HG03025 (cell line): ENCODE data around the gene BEAN1.
"Not testable (repeated sequence)": the region's sequence is repeated elsewhere in the genome, so short reads cannot be mapped to it uniquely, and the experiment has no call there.

Experiments
- ATAC-seq: cut with Tn5 transposase; IDR thresholded peaks from one replicate; pipeline ENCODE4 v1.9.1; 2021; ENCODE audit warnings: mild to moderate bottlenecking, moderate library complexity; ENCODE audit not compliant: unreplicated experiment, low FRiP score

The BEAN1 gene

DNA sequence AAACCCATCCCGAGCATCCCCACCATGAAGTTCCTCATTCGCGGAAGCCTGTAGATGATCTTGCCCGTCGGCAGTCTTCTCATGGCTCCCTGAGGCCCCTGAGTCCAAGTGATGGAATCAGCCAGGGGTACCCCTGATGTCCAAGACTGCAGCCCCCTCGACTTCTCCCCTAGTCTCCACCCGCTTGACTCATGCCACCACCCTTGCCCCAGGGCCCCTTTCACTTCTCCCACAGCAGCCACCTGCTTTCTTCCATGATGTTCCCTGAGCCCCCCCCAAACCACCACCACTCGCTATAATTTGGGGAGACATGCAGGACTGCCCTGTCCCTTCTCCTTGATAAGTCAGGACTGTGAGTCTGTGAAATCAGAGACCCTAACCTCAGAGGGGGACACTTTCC is 11.4 kb downstream of the BEAN1 start:
- ATAC-seq = no peak

DNA sequence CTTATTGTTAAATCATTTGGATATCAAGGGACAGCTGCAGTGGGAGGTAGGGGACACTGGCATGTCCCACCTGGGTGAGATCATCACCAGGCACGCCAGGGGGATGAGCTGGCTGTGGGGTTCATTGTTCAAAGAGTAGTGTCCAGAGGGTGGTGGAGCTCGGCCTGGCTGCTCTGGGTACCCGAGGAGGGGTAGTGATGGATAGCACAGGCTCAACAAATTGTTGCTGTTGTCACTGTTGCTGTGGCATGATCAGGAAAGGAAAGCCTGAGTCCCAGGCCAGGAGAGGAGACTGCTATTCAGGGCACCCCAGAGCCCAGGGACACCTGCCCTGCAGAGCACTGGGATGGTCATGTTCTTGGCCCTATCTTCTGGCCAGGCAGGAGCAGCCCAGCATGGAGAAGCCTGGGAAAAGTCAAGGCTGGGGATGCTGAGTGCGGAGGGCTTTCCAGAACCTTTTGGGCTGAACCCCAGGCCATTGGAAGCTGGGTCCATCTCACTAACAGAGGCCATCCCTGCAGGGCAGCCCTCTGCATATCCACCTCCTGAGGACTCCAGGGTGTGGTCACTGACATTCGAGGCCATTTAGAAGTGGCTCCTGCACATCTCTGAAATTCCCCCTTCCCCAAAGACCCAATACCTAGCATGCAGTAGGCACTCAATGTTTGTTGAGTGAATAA is 12.1 kb downstream of the BEAN1 start:
- ATAC-seq = no peak

DNA sequence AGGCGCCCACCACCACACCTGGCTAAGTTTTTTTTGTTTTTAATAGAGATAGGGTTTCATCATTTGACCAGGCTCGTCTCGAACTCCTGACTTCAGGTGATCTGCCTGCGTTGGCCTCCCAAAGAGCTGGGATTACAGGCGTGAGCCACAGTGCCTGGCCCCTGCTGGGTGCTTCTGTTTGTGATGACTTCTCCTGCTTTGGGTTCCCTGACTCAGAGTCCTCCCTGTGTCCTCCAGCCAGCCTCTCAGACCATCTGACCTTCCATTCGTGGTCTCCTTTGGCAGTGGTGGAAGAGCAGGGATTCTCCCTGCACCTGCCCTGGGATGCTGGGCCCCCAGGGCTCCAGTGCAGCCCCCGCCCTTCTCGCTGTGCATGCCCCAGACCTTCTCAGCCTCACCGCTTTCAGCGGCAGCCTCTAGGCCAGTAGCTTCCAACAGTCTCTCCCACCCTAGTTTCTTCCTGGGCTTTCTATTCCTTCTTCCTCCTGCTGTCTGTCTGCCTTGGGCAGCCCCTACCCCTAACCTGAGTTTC is 13.2 kb downstream of the BEAN1 start:
- no peak for ATAC-seq

DNA sequence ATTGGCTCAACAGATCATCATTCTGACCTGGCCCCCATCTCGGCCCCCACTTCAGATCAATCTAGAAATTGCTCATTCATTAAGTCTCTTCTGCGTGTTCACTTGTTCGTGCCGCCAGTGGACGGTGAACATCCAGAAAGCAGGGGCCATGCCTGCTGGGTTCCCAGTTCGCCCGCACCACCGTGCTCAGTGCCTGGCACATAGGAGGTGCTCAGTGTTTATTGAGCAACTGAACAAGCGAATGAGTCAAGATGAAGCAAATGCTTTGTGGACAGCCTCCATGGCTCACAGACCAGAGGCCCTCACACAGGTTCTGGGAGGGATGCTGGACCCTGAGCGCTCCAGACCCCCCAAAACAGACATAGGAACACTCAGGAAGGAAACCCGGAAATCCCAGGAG is 13.9 kb downstream of the BEAN1 start:
- ATAC-seq = no peak

DNA sequence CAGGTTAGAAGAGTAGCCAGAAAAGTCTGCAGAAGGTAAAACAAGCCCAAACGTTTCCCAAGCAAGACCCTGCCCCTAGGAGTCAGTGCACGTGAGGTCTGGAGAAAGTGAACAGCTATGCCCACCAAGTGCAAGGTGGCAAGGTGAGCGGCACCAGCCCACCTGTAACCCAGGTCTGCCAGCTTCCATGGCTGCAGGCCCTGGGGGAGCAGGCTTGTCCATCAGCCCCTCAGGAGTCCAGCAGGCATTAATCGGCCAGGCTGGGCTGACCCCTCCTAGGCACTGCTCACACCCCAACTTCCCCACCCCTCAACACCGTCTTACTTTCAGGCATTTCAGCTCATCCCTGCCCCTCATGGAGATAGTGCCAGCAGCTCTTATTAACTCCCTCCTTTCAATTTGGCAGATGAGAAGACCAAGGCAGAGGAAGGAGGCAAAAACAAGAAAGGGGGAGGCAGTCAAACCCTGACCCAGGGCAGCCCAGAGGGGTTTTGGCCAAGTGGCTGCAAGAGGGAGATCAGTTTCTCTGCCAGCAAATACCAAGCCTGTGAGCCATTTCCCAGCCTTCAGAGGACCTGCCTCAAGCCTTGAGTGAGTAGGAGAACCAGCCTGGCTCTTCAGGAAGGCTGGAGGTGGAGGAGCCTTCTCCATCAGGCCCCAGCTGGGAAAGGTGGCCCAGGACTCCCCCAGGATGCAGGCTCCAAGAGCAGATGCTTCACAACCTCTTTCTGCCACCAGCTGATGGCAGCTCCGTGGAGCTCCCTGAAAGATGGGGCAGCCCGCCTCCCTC is 14.7 kb downstream of the BEAN1 start:
- no peak for ATAC-seq

DNA sequence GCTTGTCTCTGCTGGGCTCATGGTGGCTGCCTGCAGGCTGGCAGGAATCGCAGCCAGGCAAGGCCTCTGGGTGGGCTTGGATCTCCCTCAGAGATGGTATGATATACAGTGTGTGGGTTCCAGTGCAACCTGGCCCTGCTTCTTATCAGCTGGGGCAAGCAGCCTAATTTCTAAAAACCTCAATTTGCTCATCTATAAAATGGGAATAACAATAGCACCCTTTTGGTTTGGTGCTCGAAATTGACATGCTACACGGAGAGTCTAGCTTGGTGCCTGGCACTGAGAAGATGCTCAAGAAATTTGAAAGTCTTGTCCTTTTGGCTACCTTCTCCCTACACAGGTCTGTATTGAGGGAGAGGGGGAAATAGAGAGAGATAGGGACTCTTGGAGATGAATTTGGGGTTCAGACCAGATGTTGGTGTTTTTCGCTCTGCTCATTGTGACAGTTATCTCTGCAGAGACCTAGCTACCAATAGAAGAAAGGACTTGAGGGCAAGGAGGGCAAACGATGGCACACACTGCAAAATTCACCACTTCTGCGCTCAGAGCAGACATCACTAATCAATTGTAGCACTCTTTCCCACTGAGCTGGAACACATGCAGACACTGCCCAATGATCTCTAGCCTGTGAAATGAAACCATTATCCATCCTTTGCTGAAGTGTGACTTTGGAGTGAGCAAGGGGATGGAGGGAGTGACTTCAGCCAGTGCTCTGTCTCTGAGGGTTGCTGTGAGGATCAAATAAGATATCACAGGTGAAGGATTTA is 15.6 kb downstream of the BEAN1 start:
- ATAC-seq = no peak

DNA sequence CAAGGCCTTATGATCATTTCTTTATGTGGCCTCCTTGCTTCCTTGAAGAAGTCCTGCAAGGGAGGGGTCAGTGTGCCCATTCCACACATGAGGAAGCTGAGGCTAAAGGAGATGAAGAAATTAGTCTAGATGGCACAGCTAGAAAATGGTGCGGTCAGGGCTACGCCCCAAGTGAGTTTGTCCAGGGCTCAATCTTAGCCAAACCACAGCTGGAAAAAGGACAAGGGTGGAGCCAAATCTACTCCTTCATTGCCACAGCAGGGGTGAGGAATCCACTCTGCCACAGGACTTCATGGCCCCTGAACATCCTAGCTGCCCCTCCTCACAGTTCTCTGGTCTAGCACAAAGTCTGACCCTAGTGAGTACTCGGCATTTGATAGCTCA is 16.2 kb downstream of the BEAN1 start:
- ATAC-seq = no peak

DNA sequence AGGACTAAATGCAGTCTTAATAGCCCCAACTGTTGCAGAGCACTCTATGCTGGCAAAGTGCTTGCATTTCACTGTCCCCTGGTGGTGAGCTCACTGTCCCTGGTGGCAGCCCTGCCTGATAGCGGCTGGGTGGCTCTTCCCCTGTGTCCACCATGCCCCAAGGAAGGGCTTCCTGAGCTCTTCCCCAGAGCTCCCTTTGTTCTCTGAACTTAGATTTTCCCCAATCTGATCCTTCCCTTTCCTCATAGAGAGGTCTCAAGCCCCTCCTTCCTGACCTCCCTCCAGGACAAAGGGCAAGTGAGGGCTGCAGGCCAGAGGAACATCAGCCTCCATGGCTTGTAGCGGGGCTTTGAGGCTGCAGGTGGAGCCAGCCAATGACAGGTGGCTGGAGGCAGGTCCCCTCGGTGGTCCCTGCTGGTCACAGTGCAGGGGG is 17.0 kb downstream of the BEAN1 start:
- no peak for ATAC-seq

DNA sequence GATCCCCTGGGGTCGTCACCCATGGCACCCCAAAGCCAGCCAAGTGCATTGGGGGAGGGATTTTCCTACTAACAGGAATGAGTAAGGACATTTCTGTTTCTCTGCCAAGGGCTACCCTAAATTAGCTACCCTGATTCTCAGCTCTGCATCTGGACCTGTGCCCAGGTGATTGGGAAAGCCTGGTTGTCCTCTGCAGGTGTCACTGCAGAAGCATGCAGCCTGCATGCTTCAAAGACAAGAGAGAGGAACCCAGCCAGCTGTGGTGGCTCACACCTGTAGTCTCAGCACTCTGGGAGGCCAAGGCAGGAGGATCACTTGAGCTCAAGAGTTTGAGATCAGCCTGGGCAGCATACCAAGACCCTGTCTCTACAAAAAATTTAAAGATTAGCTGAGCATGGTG is 19.6 kb downstream of the BEAN1 start:
- no peak for ATAC-seq

DNA sequence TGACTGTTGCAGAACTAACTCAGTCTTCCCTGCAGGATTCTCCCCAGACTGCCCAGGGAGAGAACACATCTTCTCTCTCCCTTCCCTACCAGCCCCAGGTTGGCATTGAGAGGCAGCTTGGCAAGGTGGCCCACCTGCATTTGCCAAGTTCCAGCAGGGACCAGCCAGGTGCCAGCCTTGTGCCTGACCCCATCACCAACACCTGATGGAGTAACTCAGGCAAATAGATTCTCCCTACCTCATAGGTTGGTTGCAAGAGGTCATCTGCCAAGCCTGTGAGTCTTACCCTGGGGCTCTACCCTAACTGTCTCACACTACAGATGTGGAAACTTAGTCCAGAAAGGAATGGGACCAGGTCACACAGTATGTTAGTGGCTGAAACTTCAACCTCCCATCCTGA is 20.4 kb downstream of the BEAN1 start:
- no peak for ATAC-seq

DNA sequence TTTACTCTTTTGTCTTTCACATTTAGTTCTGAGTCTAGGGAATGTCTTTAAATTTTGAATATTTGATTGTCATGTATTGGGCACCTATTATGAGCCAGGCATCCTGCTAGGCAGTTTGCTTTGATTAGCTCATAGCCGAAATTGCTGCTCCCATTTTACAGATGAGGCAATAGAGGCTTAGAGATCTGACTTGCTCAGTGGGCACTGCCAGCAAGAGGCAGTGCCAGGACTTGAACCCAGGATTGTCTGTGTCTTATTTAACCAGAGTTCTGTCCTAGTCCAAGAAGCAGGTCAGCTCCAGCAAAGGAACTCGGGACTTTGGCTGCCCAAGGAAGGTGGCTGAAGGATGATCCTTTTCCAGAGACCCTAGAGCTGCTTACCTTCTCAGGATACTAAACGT is 24.5 kb downstream of the BEAN1 start:
- no peak for ATAC-seq

DNA sequence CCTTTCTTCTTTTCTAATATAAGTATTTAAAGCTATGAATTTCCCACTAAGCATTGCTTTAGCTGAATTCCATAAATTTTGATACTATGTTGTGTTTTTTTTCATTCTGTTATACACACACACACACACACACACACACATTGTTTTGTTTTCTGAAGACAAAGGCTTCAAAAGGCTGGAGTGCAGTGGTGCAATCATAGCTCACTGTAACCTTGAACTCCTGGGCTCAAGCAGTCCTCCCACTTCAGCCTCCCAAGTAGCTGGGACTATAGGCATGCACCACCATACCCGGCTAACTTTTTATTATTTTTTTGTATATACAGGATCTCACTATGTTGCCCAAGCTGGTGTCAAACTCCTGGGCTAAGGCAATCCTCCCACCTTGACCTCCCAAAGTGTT is 26.1 kb downstream of the BEAN1 start:
- not testable (repeated sequence) for ATAC-seq

DNA sequence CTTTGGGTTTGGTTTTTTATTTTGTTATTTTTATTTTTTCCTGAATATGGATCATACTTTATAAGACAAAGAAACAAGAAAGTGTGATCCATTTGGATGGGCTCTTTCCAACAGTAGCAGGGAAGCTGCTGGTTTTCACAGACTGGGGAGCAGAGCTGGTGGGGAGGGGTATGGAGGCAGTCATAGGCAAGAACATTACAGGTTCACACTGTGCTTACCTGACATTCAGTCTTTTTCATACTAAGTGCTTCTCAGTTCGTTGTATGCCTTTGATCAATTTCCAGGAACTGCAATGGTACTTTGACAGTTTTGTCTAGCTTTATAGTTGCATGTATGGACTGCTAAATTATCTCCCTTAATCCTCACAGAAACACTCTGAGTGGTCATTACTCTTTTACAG is 27.7 kb downstream of the BEAN1 start:
- no peak for ATAC-seq

DNA sequence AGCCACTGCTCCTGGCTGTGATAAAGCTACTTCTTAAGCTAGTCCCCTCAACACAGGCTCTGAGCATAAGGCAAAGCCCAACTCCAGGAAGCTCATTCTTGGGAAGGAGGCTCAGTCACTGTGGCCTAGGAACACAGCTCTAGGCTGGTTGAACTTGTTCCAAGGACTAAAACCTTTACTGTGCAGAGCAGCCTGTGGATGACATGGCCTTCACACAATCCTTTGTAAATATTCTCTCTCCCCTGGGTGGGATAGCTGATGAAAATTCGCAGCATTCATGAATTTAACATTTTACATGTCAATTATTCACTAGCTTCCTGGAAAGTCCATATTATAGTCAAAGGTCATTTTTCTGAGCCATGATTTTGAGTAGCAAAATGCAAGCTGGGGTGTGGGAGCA is 28.9 kb downstream of the BEAN1 start:
- ATAC-seq = no peak

DNA sequence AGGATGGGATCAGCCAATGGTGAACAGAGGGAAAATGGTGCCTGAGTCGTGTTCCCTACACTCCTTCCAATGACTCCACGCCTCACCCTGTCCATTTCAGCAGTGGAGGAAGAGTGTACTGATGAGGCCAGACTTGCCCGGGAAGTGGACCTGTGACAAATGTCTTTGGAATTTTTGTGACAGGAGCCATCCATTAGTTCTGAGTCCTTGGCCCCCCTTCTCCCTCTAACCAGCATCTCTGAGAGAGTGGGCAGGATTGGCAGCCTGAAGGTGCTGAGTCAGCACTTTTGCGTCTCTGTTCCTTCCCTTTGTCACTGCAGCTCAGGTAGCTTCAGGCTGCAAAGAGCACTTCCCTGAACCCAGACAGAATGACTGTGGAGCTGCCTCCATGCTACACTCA is 30.8 kb downstream of the BEAN1 start:
- no peak for ATAC-seq

DNA sequence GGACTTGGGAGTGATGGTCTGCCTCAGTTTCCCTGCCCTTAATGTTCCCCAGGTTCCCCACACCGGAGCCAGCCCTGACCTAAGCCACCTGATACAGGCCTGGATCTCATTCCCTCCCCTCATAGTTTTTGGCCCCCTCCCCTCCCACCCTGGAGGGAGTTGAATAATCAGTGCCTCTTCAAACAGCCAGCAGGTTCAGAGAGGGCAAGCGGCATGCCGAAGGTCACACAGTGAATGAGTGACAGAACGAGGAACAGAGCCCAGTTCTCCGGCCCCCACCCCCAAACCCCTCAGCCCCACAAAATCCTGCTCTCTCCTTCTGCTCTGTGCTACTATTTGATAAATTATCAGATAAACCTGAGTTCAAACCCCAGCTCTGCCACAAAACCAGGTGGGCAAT is 31.2 kb downstream of the BEAN1 start:
- ATAC-seq = no peak

DNA sequence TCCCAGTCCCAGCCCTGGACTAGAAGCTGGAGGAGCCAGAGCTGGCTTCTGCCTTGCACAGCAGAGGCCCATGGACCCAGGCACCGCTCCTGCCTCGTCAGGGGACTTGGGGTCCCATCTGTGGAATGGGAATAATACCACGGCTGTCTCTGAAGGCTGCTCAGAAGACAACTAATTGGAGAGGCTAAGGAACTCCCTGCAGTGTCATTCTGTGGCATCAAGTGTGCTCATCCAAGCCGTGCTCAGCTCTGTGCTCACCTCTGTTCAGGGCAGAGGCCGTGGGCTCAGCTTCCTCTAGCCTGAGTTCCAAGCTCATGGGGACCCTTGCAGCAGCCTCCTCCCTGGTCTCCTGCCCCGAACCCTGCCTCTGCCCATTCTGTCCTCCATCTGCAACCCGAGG is 31.8 kb downstream of the BEAN1 start:
- ATAC-seq = no peak

DNA sequence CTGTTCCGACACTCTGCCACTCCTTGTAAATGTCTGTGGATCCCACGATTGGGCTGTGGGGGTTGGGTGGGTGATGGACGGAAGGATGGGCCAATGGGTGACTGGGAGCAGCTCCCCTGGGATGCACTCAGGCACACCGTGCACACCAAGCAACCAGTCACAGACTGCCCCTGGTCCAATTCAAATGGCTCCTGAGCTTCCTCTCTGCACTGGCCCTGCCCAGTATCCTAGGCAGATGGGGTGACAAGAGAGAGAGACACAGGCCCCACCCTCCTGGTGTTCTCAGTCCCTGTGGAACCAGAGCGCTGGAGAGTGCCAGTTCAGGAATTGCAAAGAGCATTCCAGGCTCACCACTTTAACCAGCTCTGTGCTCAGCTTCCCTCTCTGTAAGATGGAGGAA is 32.8 kb downstream of the BEAN1 start:
- no peak for ATAC-seq

DNA sequence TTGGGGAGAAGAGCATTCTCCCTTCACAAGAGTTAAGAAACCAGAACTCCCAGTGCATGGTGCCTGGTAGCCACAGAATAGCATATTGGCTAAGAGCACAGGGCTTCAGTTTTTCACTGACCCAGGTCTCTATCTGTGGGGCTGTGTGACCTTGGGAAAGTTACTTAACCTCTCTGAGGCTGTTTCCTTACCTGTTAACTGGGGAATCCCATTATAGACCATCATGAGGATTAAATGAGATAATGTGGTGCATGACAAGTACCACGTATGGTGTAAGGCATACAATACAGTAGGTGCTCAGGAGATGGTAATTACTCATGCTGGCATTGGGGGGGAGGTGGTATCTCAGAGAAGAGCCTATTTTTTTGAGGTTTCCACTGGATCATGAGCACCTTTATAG is 33.6 kb downstream of the BEAN1 start:
- no peak for ATAC-seq

DNA sequence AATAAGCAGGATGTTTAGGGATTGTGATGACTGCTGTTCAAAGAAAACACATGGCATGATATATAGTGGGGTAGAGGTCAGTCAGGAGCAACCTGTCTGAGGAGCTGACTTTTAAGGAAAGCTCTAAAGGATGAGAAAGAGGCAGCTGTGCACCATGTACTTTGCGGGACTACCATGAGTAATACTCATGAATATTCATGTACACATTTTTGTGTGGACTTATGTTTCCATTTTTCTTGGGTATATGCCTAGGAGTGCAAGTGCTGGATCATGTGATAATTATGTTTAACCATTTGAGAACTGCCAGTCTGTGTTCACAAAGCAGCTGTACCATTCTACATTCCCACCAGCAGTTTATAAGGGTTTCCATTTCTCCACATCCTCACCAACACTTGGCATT is 35.8 kb downstream of the BEAN1 start:
- no peak for ATAC-seq

DNA sequence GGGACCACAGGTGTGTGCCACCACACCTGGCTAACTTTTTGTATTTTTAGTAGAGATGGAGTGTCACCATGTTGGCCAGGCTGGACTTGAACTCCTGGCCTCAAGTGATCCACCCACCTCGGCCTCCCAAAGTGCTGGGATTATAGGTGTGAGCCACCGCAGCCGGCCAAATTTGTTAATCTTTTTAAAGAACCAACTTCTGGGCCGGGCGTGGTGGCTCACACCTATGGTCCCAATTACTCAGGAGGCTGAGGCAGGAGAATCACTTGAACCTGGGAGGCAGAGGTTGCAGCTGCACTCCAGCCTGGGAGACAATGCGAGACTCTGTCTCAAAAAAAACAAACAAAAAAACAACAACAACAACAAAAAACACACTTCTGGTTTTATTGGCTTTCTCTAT is 38.9 kb downstream of the BEAN1 start:
- ATAC-seq = not testable (repeated sequence)
